Adipose tissue (tissue), 3 donors: ENCODE measurements around the gene ITGA3. TPM values are rescaled to one million over a fixed set of nuclear protein-coding genes. Genes with fewer than 3 reads are reported as not detected.
"Not testable (repeated sequence)": the region's sequence is repeated elsewhere in the genome, so short reads cannot be mapped to it uniquely, and the experiment has no call there.

ENCODE experiments used
- H3K27ac ChIP-seq: one replicate; pipeline ENCODE4 v1.5.1; 2013; ENCODE audit warnings: low read depth, low read length
- WGBS, 3 donors: extraction: QIAGEN DNeasy Blood & Tissue Kit; methylation state at CpG; one replicate each; pipeline ENCODE4 v1.1.7; 2013; 5-methylcytosine and 5-hydroxymethylcytosine counted together
- polyA plus RNA-seq, 3 donors: library from polyadenylated mRNA; stranded (reverse); fragments of 200-250 nt; gene quantifications; one replicate each; pipeline ENCODE4 v1.2.3, GENCODE V29; 2013
- donor health status: healthy with polysubstance abuse.
- donor health status: Bipolar disorder and iron deficiency.
- donor health status: healthy.

ITGA3 gene
- polyA plus RNA-seq, 3 donors, result 13.2 to 19.1 (median 13.4) TPM

- no peak overlapping the region for H3K27ac ChIP-seq
- WGBS, 3 donors, result 83 to 93% (median 89%) methylated on average over 7 of the region's 7 CpGs
Measured at GRCh38 chr17:50029185-50029584, 26.7 kb upstream of the ITGA3 start.

DNA sequence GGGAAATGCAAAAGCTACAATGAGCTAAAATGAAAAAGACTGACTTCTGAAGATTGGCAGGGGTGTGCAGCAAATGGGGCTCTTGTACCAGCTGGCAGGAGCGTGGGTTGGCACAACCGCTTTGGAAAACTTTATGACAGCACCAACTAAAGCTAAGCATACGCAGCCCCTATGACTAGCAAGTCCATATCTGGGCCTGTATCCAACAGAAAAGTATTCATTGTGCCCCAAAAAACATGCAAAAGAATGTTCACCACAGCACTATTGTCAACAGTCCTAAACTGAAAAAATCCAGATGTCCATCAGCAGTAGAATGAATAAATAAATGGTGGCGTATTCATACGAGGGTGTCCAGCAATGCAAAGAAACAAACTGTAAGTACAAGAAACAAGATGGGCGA lies 22.6 kb upstream of the ITGA3 start:
- no peak overlapping the region for H3K27ac ChIP-seq
- 82 to 83% (median 83%) methylated on average over 6 of the region's 6 CpGs for WGBS, 3 donors

GRCh38 chr17:50034498-50035364 lies 21.2 kb upstream of the ITGA3 start:
- 83 to 89% (median 85%) methylated on average over 16 of the region's 16 CpGs for WGBS, 3 donors

GRCh38 chr17:50035421-50035879 lies 20.5 kb upstream of the ITGA3 start:
- 74 to 92% (median 87%) methylated on average over 5 of the region's 5 CpGs for WGBS, 3 donors
- no peak overlapping the region for H3K27ac ChIP-seq

More at GRCh38 chr17:50034498-50035364, 21.2 kb upstream of the ITGA3 start:
- H3K27ac ChIP-seq, result no peak overlapping the region

DNA sequence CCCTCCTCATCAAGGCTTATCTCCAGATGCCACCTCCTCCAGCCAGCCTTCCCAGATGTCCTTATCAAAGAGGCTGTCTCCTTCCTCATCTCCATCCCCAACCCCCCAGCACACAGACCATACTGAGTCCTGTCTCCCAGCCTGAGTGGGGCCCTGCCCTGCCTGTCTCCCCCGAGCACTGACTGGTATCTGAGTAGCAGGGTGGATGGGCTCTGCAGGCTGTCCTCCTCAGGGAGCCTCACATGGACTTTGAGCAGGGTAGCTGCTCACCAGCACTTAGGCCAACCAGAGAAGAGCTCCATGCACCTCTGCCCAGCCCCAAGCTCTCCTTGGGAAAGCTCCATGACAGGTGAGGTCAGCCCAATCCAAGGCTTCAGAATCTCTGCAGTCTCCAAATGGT lies 20.0 kb upstream of the ITGA3 start:
- H3K27ac ChIP-seq, result no peak overlapping the region
- 87 to 100% (median 95%) methylated on average over 1 of the region's 1 CpG for WGBS, 3 donors

DNA sequence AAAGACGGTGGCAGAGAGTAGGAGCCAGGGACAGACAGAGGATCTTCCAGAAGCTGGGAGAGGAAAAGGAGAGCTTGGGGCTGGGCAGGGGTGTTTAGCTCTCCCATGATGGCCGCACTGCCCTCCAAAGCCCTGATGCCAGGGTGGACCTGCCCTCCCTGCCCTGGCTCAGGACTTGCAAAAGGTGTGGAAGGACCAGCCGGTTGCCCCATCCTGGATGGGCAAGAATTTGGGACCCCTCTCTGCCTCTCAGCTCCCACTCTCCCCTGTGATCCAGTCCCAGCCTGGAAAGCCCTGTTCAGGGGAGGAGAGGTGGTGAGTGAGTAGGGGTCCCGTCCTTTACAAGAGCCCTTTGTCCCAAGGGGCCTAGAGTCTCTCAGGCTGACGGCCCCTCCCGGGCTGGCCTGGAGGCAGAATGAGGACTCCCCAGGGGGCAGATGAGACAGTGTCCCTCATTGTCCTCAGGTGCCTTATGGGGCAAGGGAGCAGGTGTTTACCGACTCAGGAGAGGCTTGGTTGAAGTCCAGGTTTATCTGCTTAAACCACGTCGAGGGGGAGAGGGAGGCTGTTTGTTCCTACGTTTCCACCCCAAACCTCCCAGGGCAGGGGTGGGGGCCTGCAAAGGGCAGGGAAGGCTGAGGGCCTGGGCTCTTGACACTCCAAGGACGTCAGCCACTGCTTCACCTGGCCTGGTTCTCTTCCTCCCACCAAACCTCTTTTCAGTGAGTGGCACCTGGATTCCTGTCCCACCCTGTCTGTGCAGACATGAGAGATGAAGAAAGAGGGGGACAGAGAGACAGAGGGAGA lies 19.3 kb upstream of the ITGA3 start:
- 56 to 81% (median 76%) methylated on average over 11 of the region's 11 CpGs for whole genome bisulfite sequencing, 3 donors
- H3K27ac ChIP-seq, result no peak overlapping the region

- no peak overlapping the region for H3K27ac ChIP-seq
- 48 to 67% (median 60%) methylated on average over 14 of the region's 14 CpGs for WGBS, 3 donors
Measured at GRCh38 chr17:50037321-50038107, 18.4 kb upstream of the ITGA3 start.

DNA sequence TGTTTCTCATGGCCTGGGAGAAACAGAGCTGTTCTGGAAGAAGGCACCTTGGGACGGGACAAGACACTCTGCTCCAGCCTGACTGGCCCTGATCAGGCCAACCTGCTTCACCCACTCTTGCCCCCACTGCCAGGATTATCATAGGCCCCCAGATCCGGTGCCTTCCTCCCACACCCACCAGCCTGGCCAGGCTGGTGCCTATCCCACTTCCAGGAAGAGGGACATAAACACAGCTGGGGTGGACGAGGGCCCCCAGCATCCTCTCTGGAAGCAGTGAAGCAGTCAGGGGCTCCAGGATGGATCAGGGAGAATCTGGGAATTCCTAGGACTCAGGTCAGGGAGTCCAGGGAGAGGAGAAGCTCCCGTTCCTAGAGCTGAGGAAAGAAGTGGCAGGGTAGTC lies 16.9 kb upstream of the ITGA3 start:
- WGBS, 3 donors, result 82 to 90% (median 86%) methylated on average over 4 of the region's 4 CpGs
- H3K27ac ChIP-seq, result no peak overlapping the region

DNA sequence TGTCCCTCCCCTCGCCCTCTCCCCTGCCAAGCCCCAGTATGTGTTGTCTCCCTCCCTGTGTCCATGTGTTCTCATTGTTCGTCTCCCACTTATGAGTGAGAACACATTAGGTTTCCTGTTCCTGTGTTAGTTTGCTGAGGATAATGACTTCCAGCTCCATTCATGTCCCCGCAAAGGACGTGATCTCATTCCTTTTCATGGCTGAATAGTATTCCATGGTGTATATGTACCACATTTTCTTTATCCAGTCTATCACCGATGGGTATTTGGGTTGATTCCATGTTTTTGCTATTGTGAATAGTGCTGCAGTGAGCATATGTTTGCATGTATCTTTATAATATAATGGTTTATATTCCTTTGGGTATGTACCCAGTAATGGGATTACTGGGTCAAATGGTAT lies 15.4 kb upstream of the ITGA3 start:
- WGBS, 3 donors, result 76 to 94% (median 84%) methylated on average over 5 of the region's 5 CpGs
- not testable (repeated sequence) for H3K27ac ChIP-seq

GRCh38 chr17:50042211-50042610 lies 13.7 kb upstream of the ITGA3 start:
- no peak overlapping the region for H3K27ac ChIP-seq
- 96 to 99% (median 97%) methylated on average over 5 of the region's 5 CpGs for WGBS, 3 donors

GRCh38 chr17:50043290-50044148 lies 12.4 kb upstream of the ITGA3 start:
- H3K27ac ChIP-seq, result no peak overlapping the region
- 33 to 62% (median 60%) methylated on average over 16 of the region's 16 CpGs for WGBS, 3 donors

GRCh38 chr17:50044483-50044882 lies 11.4 kb upstream of the ITGA3 start:
- WGBS, 3 donors, result 93 to 96% (median 94%) methylated on average over 5 of the region's 5 CpGs
- no peak overlapping the region for H3K27ac ChIP-seq

DNA sequence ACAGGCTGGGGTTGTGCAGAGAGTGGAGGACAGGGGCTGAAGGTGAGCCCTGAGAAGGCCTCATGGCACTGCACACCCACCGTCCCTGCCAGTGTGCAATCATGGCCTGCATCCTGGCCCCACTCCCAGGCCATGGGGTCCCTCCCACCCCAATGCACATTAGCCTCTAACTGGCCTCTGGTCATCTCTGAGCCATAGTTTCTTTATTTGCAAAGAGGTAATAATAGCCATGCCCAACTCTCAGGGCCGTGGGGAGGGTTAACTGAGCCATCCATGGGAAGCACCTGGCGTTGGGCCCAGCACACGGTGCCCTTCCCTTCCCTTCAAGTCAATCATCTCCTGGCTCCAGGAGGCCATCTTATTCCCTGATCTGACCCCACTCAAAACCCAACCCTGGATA lies 10.8 kb upstream of the ITGA3 start:
- WGBS, 3 donors, result 43 to 70% (median 58%) methylated on average over 4 of the region's 4 CpGs
- no peak overlapping the region for H3K27ac ChIP-seq

GRCh38 chr17:50046179-50046578 lies 9.7 kb upstream of the ITGA3 start:
- no peak overlapping the region for H3K27ac ChIP-seq
- 80 to 90% (median 87%) methylated on average over 2 of the region's 2 CpGs for WGBS, 3 donors

GRCh38 chr17:50046667-50047066 lies 9.2 kb upstream of the ITGA3 start:
- 79 to 90% (median 88%) methylated on average over 6 of the region's 6 CpGs for WGBS, 3 donors
- no peak overlapping the region for H3K27ac ChIP-seq

GRCh38 chr17:50047083-50047482 lies 8.8 kb upstream of the ITGA3 start:
- WGBS, 3 donors, result 90 to 94% (median 91%) methylated on average over 6 of the region's 6 CpGs
- H3K27ac ChIP-seq, result no peak overlapping the region

- 57 to 78% (median 59%) methylated on average over 9 of the region's 9 CpGs for WGBS, 3 donors
- no peak overlapping the region for H3K27ac ChIP-seq
Measured at GRCh38 chr17:50047488-50048126, 8.3 kb upstream of the ITGA3 start.
